HG03060 (cell line): ENCODE data around the gene ZBTB46.
A peak's percentile ranks its signal among the peaks of the same experiment; 100 is the strongest.
"Not testable (repeated sequence)": the region's sequence is repeated elsewhere in the genome, so short reads cannot be mapped to it uniquely, and the experiment has no call there.

Experiments used
- ATAC-seq: cut with Tn5 transposase; IDR thresholded peaks from one replicate; pipeline ENCODE4 v1.9.1; 2021; ENCODE audit warnings: low read depth, moderate number of reproducible peaks; ENCODE audit not compliant: unreplicated experiment

ZBTB46 gene

GRCh38 chr20:63859166-63859699 is 28.2 kb upstream of the ZBTB46 start:
- no peak for ATAC-seq

- no peak for ATAC-seq
Measured at GRCh38 chr20:63858393-63859165, 27.5 kb upstream of the ZBTB46 start.

- no peak for ATAC-seq
Measured at GRCh38 chr20:63857764-63858392, 26.8 kb upstream of the ZBTB46 start.

- ATAC-seq, result no peak
Measured at GRCh38 chr20:63856098-63856511, 25.0 kb upstream of the ZBTB46 start.

GRCh38 chr20:63855363-63856097 is 24.5 kb upstream of the ZBTB46 start:
- no peak for ATAC-seq

GRCh38 chr20:63854766-63855362 is 23.8 kb upstream of the ZBTB46 start:
- ATAC-seq, result no peak

- ATAC-seq, result no peak
Measured at GRCh38 chr20:63854069-63854765, 23.2 kb upstream of the ZBTB46 start.

- not testable (repeated sequence) for ATAC-seq
Measured at GRCh38 chr20:63853733-63854068, 22.6 kb upstream of the ZBTB46 start.

GRCh38 chr20:63851548-63851943 is 20.5 kb upstream of the ZBTB46 start:
- ATAC-seq, result not testable (repeated sequence)

GRCh38 chr20:63850689-63851547 is 19.9 kb upstream of the ZBTB46 start:
- ATAC-seq, result peak; percentile 72

- ATAC-seq, result no peak
Measured at GRCh38 chr20:63848003-63848911, 17.2 kb upstream of the ZBTB46 start.

GRCh38 chr20:63847237-63848002 is 16.4 kb upstream of the ZBTB46 start:
- ATAC-seq, result no peak

GRCh38 chr20:63846888-63847236 is 15.8 kb upstream of the ZBTB46 start:
- ATAC-seq, result no peak

GRCh38 chr20:63846128-63846771 is 15.2 kb upstream of the ZBTB46 start:
- no peak for ATAC-seq

GRCh38 chr20:63844511-63844991 is 13.5 kb upstream of the ZBTB46 start:
- ATAC-seq, result no peak

- no peak for ATAC-seq
Measured at GRCh38 chr20:63843778-63844177, 12.7 kb upstream of the ZBTB46 start.

- no peak for ATAC-seq
Measured at GRCh38 chr20:63843222-63843621, 12.2 kb upstream of the ZBTB46 start.
